ENCODE data around the gene FAM43B.

DNA sequence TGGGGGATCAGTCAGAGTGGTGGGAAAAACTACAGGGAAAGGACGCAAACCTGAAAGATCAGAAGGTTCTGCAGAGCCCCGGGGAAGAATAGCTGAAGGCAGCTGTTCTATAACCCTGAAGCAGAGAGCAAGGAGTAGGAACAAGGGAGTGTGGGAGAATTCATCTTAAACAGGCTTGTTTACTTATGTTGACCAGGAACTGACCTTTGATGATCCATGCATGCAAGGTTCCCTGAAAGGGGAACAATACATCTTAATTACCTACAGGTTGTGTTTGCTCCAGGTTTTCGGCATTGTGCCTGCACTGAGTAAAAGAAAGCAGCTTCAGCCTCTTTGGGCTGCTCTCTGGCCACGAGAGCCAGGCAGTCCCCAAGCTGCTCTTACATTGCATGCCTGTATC, 18.7 kb upstream of the FAM43B start:
- TF ChIP-seq NFYB (CRISPR knock-in tag; conservative IDR thresholded peaks at IDR 0.05; ENCODE audit: low read depth) (no peak), ZNF317 (CRISPR knock-in tag; IDR thresholded peaks at IDR 0.05; ENCODE audit: borderline replicate concordance, low read depth) (no peak), NR2C2 (CRISPR knock-in tag; IDR thresholded peaks at IDR 0.05) (no peak), CTCF (IDR thresholded peaks at IDR 0.05) (no peak), KAT7 (CRISPR knock-in tag; IDR thresholded peaks at IDR 0.05; ENCODE audit: borderline replicate concordance) (no peak)
- TF ChIP-seq, protein P1, sequence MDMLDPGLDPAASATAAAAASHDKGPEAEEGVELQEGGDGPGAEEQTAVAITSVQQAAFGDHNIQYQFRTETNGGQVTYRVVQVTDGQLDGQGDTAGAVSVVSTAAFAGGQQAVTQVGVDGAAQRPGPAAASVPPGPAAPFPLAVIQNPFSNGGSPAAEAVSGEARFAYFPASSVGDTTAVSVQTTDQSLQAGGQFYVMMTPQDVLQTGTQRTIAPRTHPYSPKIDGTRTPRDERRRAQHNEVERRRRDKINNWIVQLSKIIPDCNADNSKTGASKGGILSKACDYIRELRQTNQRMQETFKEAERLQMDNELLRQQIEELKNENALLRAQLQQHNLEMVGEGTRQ (CRISPR knock-in tag; IDR thresholded peaks at IDR 0.05), result no peak

Data from WTC11 (cell line).